ENCODE results near the gene SHROOM3. TPM values are rescaled to one million over a fixed set of nuclear protein-coding genes. Genes with fewer than 3 reads are reported as not detected.
"Not testable (repeated sequence)": the region's sequence is repeated elsewhere in the genome, so short reads cannot be mapped to it uniquely, and the experiment has no call there.

SHROOM3 gene
- total RNA-seq, 1 donor from 2014 or later: 62.0 TPM

DNA sequence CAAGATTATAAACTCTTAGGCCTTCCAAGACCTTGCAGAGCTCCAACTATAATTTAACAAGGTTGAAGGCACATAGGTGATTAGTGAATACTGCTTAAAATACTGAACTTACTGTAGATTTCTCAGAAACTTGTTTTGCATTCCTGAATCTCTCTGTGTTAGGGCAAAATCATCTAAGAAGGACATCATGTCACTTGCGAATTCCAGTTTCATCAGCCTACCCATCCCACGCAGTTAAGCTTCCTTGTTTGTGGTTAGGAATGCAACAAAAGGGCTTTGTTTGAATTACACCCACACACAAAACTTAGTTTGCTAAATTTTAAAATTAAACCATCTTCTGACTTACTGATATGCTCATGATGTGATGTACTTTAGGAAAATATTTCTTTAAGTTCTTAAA lies 288.9 kb downstream of the SHROOM3 start:
- DNase-seq (no peak), ATAC-seq (peak in 1 of 2 donors; percentile 55)
- intact Hi-C loops (cut with DNase I): no loop called here
- Histone ChIP-seq H3K27ac (no peak overlapping the region), H3K4me1 (peaks cover 15% of the 10 kb centered on the region), H3K4me3 (no peak overlapping the region), H3K27me3 (ENCODE audit: low read depth) (no peaks in the 10 kb centered on the region), H3K36me3 (no peaks in the 10 kb centered on the region), H3K9me3 (no peaks in the 10 kb centered on the region)
- TF ChIP-seq, protein P1, sequence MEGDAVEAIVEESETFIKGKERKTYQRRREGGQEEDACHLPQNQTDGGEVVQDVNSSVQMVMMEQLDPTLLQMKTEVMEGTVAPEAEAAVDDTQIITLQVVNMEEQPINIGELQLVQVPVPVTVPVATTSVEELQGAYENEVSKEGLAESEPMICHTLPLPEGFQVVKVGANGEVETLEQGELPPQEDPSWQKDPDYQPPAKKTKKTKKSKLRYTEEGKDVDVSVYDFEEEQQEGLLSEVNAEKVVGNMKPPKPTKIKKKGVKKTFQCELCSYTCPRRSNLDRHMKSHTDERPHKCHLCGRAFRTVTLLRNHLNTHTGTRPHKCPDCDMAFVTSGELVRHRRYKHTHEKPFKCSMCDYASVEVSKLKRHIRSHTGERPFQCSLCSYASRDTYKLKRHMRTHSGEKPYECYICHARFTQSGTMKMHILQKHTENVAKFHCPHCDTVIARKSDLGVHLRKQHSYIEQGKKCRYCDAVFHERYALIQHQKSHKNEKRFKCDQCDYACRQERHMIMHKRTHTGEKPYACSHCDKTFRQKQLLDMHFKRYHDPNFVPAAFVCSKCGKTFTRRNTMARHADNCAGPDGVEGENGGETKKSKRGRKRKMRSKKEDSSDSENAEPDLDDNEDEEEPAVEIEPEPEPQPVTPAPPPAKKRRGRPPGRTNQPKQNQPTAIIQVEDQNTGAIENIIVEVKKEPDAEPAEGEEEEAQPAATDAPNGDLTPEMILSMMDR (IDR thresholded peaks at IDR 0.05): no peak

DNA sequence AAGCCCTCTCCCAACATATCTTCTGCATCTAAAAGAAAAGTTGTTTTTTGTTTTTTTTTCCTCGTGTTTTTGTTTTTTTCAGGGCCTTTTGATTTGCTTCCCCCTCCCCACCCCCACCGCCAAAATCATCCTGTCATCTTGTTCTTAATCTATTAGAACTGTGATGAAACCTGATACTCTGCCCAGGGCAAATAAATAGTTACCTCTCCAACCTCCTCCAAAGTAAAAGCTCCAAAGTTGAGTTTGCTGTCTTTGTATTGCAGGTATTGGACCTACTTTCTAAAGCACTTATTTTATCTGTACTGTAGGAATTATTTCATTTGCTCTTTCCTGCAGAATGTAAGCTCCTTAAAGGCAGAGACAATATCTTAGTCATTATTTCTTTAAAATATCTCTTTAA lies 290.0 kb downstream of the SHROOM3 start:
- ATAC-seq (no peak), DNase-seq (no peak)
- no peak overlapping the region for H3K27ac ChIP-seq
- peaks cover 21% of the 10 kb centered on the region for H3K4me1 ChIP-seq
- intact Hi-C loops (cut with DNase I): no loop called here
- H3K36me3 ChIP-seq: no peaks in the 10 kb centered on the region
- H3K9me3 ChIP-seq: no peaks in the 10 kb centered on the region
- TF ChIP-seq, protein P1 (IDR thresholded peaks at IDR 0.05): no peak
- H3K27me3 ChIP-seq (ENCODE audit: low read depth): no peaks in the 10 kb centered on the region
- H3K4me3 ChIP-seq: no peak overlapping the region

DNA sequence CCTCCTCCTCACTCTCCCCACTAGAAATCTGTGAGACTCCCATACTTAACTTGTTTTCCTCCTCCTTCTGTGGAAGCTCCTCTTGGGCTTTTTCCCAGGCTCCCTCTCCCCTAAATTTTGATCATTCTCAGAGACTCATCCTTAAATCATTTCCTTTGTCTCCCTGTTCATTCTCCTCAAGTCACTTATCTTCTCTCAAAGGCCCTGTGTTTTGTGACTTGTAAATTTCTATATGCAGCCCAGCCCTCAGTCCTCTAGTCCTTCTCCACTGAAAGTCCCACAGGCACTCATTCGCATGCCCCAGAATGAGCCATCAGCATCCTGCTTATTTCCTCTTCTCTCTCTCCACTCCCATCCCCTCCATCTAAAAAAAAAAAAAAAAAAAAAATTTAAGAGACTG lies 291.1 kb downstream of the SHROOM3 start:
- no peaks in the 10 kb centered on the region for H3K27me3 ChIP-seq (ENCODE audit: low read depth)
- no peak overlapping the region for H3K4me3 ChIP-seq
- no peaks in the 10 kb centered on the region for H3K9me3 ChIP-seq
- DNase-seq (no peak), ATAC-seq (no peak)
- intact Hi-C loops (cut with DNase I): no loop called here
- peaks cover 21% of the 10 kb centered on the region for H3K4me1 ChIP-seq
- TF ChIP-seq, protein P1 (IDR thresholded peaks at IDR 0.05): no peak
- no peak overlapping the region for H3K27ac ChIP-seq
- H3K36me3 ChIP-seq: no peaks in the 10 kb centered on the region

DNA sequence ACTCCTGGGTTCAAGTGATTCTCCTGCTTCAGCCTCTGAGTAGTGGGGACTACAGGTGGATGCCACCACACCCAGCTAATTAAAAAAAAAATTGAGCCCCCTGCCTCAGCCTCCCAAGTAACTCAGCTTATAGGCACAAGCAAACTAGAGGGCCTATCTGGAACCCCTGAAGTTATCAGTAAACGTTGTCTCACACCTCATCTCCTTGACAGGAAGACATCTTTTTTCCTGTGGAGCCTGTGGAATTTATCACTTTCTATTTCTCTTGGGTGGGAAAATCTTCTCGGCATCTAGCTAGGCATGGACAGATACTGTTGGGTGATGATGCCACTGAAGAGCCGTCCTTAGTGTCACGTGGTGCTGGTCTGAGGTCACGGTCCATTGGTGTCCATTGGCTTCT lies 291.6 kb downstream of the SHROOM3 start:
- Histone ChIP-seq H3K27me3 (ENCODE audit: low read depth) (no peaks in the 10 kb centered on the region), H3K9me3 (no peaks in the 10 kb centered on the region), H3K4me1 (peaks cover 21% of the 10 kb centered on the region), H3K27ac (no peak overlapping the region), H3K36me3 (no peaks in the 10 kb centered on the region), H3K4me3 (no peak overlapping the region)
- DNase-seq (no peak), ATAC-seq (no peak)
- intact Hi-C loops (cut with DNase I): no loop called here
- TF ChIP-seq, protein P1 (IDR thresholded peaks at IDR 0.05): no peak

DNA sequence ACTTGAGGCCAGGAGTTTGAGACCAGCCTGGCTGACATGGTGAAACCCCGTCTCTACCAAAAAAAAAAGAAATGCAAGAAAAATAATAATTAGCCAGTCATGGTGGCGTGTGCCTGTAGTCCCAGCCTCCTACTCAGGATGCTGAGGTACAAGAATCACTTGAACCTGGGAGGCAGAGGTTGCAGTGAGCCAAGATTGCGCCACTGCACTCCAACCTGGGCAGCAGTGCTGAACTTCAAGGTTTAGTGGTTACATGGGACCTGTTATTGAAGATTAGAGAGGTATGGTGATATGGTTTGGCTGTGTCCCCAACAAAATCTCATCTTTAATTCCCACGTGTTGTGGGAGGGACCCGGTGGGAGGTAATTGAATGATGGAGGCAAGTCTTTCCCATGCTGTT lies 292.9 kb downstream of the SHROOM3 start:
- H3K27me3 ChIP-seq (ENCODE audit: low read depth); H3K9me3 ChIP-seq; intact Hi-C loops (cut with DNase I); H3K36me3 ChIP-seq; H3K4me3 ChIP-seq; H3K27ac ChIP-seq: not testable (repeated sequence)
- peaks cover 21% of the 10 kb centered on the region for H3K4me1 ChIP-seq
- ATAC-seq (peak; percentile 55 to 73), DNase-seq (peak; percentile 69)

DNA sequence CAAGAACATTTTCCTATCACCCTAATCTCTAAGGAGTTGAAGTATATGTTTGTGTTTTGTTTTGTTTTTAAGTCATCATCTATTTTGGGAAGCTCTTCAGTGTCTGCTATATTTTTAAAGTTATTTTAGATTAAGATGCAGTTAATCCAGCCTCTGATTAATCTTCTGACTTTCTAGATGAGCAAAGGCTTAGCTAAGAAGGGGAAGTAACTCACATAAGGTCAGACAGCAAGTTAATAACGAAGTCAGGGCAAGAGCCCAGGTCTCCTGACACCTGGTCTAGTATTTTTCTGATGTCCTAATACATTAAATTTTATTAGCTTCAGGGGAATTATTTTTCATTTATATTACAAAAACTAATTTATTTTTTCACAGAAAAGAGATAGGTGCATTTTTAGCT lies 294.4 kb downstream of the SHROOM3 start:
- intact Hi-C loops (cut with DNase I): no loop called here
- peak in 1 of 2 donors; percentile 5 for ATAC-seq

More for the DNA sequence above, 294.4 kb downstream of the SHROOM3 start:
- Histone ChIP-seq H3K27ac (no peak overlapping the region), H3K36me3 (no peaks in the 10 kb centered on the region), H3K4me1 (peaks cover 10% of the 10 kb centered on the region), H3K4me3 (no peak overlapping the region), H3K9me3 (no peaks in the 10 kb centered on the region), H3K27me3 (ENCODE audit: low read depth) (no peaks in the 10 kb centered on the region)
- DNase-seq: no peak
- TF ChIP-seq, protein P1 (IDR thresholded peaks at IDR 0.05): no peak
